HG03342 (cell line): ENCODE data around the gene PPP2R1A.
"Not testable (repeated sequence)": the region's sequence is repeated elsewhere in the genome, so short reads cannot be mapped to it uniquely, and the experiment has no call there.

Experiments
- ATAC-seq: cut with Tn5 transposase; IDR thresholded peaks from one replicate; pipeline ENCODE4 v1.9.1; 2021; ENCODE audit warnings: mild to moderate bottlenecking, moderate library complexity; ENCODE audit not compliant: unreplicated experiment

The PPP2R1A gene

DNA sequence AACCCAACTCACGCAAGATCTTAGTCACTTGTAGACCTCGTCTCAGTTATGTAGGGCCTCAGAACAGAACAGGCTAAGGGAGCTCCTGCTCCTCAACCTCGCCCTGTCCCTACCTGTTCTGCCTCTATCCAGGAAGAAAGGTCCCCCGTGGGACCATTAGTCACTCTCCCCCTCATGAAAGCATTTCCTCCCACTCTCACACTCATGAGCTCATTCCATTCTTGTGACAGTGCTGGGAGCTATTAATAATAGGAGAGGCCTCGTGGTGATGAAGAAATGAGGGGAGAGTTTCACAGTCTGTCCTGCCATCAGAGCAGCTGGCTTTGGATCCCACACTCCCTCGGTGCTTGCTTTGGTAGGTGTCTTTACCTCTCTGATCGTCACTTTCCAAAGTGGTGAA is 10.2 kb downstream of the PPP2R1A start:
- no peak for ATAC-seq

DNA sequence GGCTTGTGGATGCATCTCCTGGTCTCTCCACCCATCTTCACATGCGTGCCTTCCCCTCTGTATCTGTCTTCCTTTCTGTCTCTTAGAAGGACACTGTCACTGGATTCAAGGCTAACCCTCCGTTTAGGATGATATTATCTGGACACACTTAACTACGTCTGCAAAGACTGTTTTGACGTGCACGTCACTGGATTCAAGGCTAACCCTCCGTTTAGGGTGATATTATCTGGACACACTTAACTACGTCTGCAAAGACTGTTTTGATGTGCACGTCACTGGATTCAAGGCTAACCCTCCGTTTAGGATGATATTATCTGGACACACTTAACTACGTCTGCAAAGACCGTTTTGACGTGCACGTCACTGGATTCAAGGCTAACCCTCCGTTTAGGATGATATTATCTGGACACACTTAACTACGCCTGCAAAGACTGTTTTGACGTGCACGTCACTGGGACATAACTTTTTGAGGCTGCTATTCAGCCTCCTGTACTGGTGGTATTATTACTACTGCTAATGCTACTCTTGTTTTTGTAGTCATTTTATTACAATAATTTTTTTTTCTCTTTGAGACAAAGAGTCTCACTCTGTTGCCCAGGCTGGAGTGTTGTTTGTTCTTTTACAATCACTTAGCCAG is 11.0 kb downstream of the PPP2R1A start:
- ATAC-seq = not testable (repeated sequence)

DNA sequence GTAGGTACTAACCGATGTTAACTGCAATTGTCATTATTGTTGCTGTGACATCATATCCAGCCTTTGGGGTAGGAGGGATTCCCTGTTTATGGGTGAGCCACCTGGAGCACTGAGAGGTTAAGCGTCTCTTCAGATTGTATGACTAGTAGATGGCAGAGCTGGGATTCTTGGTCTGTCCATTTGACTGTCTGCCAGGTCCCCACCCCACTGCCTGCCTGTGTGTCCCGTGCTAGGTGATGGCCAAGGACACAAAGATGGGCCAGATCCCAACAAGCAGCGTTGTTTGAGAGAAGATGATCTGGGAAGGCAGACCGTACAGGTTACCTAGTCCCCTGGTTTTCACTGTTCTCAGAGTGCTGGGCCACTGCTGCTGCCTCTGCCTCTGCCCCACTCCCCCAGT is 16.6 kb downstream of the PPP2R1A start:
- ATAC-seq = no peak

DNA sequence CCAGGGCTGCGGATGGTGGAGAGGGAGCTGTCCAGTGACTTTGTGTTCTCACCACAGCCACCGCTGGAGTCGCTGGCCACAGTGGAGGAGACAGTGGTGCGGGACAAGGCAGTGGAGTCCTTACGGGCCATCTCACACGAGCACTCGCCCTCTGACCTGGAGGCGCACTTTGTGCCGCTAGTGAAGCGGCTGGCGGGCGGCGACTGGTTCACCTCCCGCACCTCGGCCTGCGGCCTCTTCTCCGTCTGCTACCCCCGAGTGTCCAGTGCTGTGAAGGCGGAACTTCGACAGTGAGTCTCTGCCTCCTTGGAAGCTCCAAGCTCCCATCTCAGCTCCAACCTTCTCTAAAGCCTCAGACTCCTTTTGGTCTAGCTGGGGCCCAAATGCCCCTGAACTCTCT is 21.4 kb downstream of the PPP2R1A start:
- no peak for ATAC-seq

DNA sequence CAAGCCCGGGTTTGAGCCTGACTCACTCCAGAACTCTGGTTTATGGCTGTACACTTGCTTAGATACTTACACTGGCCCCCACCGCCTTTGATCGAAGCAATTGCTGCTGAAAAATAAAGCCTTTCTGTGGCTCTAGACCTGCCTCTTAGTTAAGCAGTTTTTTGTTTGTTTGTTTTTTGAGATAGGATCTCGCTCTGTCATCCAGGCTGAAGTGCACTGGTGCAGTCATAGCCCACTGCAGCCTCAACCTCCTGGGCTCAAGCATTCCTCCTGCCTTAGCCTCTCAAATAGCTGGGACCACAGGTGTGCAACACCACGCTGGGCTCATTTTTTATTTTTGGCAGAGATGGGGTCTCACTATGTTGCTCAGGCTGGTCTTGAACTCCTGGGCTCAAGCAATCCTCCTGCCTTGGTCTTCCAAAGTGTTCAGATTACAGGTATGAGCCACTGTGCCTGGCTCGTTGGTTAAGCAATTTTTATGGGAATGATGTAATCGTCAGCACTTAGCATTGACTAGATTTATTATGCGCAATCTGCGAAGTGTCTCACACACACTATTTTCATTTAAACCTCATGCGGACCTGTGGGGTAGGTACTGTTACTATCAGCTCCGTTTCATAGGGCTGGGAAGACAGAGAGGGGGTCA is 22.2 kb downstream of the PPP2R1A start:
- no peak for ATAC-seq

DNA sequence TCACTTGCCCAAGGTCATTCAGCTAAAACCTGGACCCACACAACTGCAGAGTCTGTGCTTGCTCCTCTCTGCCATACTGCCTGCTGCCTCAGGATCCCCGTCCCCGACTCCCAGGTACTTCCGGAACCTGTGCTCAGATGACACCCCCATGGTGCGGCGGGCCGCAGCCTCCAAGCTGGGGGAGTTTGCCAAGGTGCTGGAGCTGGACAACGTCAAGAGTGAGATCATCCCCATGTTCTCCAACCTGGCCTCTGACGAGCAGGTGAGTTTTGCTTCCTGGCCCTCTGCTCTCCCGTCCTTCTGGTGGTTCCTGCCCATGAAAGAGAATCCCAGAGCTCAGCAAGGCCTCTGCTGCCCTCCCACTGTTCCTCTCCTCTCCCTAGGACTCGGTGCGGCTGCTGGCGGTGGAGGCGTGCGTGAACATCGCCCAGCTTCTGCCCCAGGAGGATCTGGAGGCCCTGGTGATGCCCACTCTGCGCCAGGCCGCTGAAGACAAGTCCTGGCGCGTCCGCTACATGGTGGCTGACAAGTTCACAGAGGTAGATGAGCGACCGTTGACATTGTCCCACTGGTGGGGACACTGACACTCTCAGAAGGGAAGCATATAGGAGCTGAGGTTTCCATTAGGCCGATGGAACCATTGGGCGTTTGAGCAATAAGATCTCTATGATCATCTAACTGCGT is 22.9 kb downstream of the PPP2R1A start:
- no peak for ATAC-seq

DNA sequence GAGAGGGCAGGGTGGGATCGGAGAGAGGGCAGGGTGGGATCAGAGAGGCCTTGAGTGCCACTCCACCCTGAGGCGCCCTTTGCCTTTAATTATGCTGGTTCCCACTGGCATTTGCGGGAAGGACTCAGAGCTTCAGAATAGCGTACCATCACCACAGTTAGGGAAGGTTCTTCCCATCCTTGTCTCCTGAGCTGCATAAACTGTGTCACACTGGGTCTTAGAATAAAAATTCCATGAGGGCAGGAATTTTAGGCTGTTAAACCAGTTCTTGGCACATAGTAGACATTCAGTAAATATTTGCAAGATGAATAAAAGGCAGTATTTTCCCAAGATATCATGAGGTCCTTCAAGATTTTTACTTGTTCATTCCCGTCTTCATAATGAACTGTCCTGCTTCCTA is 24.4 kb downstream of the PPP2R1A start:
- no peak for ATAC-seq

DNA sequence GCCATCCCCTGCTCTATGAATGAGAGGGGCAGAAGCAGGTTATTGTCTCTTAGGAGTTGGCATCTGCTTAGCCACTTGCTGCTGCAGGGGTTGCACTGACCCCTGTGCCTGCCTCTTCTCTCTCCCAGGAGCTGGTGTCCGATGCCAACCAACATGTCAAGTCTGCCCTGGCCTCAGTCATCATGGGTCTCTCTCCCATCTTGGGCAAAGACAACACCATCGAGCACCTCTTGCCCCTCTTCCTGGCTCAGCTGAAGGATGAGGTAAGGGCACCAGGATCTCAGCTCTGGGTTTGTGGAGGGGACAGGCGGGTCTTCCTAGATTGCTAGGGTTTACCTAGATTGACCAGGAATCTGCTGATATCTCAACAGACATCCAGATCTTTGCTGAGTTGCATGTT is 26.5 kb downstream of the PPP2R1A start:
- no peak for ATAC-seq

DNA sequence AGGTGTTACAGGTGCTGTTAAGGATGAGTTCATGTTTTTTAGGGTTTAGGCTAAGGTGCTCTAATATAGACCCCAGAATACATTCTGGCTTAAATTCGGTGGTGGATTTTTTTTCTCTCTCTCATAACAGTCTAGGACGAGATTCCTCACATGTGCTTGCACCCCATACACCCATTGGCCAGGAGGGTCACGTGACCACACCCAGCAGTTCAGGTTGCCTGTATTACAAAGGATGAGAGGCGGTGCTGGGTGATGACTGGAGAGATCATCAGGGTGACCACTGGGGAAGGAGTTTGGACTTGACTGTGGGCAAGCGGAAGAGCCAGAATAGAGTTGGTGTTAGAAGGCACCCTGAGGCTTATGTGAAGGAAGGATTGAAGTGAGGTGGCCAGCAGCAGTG is 27.7 kb downstream of the PPP2R1A start:
- ATAC-seq = no peak

DNA sequence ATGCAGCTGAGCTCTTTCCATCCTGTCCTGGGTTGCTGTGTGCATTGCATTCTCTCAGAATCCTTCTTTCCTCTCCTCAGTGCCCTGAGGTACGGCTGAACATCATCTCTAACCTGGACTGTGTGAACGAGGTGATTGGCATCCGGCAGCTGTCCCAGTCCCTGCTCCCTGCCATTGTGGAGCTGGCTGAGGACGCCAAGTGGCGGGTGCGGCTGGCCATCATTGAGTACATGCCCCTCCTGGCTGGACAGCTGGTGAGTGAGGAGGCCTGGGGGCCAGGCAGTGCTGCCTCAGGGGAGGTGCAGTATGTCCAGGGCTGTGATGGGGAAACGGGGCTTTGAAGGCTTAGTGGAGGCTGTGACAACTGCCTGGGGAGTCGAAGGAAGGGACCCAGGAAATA is 29.8 kb downstream of the PPP2R1A start:
- no peak for ATAC-seq

DNA sequence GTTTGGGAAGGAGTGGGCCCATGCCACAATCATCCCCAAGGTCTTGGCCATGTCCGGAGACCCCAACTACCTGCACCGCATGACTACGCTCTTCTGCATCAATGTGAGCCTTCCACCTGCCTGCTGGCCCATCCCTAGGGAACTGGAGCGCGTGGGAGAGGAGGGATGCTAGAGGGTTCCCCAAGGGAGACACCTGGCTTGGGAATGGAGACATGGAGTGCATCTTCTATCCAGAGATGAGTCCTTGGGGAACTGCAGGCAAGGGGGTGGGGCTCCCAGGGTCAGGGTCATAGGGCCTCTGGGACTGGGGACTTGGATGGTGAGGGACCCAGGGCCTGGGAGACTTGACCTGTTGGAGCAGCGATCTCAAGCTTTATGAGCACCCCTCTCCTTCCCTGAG is 31.2 kb downstream of the PPP2R1A start:
- no peak for ATAC-seq

DNA sequence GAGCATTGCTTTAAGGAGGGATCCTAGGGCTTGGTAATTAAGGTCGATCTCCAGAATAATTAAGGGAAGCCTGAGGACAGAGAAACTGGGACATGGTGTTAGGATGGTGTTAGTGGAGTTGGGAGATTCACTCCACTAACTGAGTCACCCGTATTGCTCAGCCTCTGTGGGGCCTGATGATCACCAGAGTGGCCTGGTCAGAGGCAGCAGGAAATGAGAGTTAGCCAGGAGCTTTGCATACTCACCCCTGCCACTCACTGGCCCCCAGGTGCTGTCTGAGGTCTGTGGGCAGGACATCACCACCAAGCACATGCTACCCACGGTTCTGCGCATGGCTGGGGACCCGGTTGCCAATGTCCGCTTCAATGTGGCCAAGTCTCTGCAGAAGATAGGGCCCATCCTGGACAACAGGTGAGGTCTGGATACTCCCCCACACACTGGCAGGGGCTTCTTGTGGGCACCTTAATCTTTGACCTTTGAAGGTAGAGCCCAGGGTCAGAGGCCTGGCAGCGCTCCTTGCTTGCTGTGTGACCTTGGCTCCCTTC is 32.1 kb downstream of the PPP2R1A start:
- ATAC-seq = no peak

DNA sequence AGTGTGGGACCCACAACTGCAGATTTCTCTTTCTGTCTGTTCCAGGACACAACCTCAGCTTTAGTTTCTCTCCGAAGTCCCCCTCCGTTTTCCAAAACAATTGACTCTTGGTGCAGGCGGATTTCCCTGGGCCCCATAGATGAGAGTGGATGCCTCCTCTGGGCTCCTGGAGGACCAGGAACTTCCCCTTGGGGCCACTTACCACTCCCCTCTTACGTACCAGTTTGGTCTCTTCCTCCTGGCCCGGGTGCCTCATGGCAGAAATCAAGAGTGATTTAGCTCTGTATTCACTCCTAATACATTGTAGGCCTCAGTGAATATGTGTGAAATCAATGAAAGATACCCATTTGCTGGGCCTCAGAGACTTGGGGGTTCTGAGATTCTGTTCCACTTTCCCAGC is 34.4 kb downstream of the PPP2R1A start:
- no peak for ATAC-seq

DNA sequence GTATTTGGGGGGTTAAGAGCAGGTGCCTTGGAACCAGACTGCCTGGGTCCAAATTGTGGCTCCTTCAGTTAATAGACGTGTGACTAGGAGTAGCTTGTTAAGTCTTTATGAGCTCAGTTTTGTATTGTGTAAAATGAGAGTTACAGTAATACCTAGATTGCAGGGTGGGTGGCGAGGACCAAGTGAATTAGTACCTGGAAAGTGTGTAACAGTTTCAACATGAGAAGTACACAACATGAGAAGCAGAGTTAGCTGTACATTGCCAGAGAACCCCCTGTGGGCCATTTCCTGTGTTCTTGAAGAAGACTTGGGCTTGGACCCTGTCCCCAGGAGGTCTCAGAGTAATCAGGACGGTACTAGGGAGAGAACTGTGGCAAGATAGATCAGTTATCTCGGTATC is 36.8 kb downstream of the PPP2R1A start:
- no peak for ATAC-seq

DNA sequence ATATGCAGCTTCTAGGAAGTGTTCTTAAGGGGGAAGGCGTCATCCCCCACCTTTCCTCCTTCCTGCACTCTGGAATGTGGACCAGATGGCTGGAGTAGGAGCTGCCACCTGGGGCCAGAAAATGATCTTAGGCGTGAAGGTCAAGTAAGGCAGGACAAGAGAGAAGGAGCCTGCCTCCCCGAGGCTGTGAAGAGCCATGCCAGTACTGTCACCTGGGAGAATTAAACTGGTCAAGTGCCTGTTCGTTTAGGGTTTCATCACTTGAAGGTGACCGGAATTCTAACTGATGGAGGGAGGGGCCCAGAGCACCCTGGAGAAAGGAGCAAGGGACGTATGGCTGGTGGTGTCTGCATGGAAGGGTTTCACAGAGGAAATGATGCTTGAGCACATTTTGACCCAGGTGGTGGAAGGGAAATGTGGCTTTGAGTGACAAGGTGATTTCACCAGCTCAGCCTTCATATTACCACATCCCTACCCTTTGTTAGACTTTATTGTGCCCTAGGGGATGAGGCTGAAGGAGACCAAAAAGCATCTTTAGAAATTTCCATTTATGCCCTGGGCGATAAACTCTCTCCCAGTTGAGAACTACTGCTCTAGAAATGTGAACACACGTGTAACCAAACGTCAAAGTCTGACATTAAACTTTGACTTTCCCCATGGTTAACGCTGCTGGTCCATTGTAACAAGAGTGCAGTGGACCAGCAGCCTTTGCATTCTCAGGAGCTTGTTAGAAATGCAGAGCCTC is 37.5 kb downstream of the PPP2R1A start:
- ATAC-seq = no peak

DNA sequence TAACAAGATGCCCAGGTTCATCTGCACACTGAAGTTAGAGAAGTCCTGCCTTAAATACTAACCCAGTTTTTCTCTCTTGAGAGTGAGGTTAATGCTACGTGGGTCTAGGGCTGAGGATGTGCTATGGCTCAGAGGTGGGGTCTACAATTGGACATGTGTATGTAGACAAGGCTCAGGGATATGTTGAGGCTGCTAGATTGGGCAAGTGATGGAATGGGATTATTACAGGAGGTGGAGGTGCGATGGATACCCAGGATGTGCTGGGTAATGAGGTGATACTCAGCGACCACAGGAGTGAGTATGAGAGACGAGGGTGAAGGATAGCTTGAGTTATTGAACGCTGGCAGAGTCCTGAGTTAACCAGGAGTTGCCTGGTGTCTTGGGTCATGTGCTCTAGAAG is 38.1 kb downstream of the PPP2R1A start:
- no peak for ATAC-seq

DNA sequence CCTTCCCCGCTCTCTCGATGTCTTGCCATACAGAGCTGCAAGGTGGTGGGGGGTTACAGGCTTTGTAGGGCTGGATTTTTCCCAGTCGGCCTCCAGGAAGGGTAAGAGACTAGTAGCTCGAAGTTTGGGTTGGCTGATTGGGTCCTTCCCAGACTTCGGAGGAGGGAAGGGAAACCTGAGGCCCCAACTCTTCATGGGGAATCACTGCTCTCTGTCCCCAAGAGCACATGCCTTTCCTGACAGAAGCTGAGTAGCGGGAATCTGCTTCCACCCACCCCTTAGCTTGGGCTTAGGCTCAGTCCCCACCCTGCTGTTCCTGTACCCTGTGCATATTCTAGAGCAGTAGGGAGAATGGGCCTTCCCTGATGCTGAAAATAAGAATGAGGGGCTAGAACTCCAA is 39.7 kb downstream of the PPP2R1A start:
- ATAC-seq = no peak

DNA sequence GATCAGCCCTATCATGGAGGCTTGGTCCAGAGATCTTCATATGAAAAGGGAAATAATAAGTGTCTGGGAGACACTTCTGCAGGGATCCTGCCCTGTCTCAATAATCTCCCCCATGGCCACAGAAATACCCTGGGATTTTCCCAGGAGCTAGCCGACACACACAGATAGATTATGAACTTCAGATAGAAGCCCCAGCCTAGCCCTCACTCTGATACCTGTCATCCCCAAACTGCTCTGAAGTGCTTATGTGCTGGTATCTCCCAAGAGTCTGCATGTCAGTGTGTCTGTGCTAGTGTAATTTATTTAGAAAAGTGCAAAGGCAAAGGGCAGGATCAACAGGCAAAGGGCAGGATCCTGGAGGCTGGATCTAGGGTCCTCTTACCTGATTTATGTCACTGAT is 40.8 kb downstream of the PPP2R1A start:
- ATAC-seq = no peak

DNA sequence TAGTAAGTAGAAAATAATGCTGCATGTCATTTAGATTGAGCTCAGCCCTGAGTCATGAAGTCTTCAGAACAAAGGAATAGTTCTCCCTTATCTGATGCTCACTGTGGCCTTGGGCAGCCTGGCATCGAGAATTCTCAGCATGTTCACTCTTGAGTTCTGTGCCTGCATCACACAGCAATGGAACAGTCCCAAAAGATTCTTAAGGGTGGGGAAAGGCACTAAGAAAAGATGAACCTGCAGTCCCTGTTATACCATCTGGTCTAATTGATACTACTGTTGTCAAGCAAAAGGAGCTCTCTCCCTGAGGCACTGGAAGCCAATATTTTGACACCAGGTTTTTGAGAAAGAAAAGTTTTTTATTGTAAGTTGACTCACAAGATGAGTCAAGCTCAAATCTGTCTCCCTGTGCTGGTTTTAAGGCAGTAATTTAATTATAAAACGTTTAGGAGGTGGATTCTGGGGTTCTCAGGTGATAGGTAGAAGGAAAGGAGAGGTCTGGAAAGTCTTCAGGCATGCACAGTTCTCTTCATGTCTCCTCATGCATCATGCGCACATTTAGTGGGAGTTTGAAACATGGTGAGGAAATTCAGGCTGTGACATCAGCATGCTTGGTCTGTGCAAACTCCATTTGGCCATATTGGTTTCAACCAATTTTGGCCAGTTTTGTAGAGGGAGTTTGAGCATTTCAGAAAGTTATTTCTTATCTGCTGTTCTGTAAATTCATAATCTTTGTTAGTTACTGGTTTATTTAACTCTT is 41.5 kb downstream of the PPP2R1A start:
- ATAC-seq = no peak

DNA sequence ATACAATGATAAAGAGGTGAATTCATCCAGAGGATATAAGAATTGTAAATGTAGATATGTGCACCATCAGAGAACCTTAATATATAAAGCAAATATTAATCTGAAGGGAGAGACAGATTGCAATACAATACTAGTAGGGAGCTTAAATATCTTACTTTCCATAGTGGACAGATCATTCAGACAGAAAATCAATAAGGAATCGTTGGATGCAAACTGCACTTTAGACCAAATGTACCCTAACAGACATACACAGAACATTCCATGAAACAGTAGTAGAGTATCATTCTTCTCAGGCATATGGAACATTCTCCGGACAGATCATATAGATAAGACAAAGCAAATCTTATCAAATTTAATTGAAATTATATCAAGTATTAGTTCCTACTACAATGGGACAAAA is 44.6 kb downstream of the PPP2R1A start:
- no peak for ATAC-seq

DNA sequence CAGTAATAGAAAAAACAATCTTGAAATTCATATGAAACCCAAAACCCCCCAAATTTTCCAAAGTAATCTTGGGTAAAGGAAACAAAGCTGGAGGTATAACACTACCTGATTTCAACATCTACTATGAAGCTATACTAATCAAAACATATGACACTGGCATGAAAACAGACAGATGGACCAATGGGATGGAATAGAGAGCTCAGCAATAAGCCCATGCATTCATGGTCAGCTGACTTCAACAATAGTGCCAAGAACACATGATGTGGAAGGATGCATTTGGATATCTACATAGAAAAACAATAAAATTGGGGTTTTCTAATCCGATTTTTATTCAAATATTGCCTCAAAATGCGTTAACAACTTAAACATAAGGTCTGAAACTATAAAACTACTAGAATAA is 47.3 kb downstream of the PPP2R1A start:
- ATAC-seq = no peak
